Osteoblast (primary cell): ENCODE data around the gene CELSR1. TPM values are rescaled to one million over a fixed set of nuclear protein-coding genes. Genes with fewer than 3 reads are reported as not detected.

Source experiments
- DNase-seq: peaks from one replicate; pipeline ENCODE4 v3.0.0; 2011; ENCODE audit warnings: low spot score, mixed read lengths; ENCODE audit not compliant: insufficient read length; ENCODE audit errors: missing footprints
- H2AFZ ChIP-seq: 2 replicates; pipeline ENCODE4 v1.6.0; 2011; ENCODE audit warnings: mild to moderate bottlenecking, low read length
- H3K27ac ChIP-seq: 2 replicates; pipeline ENCODE4 v1.5.1; 2011; ENCODE audit warnings: mild to moderate bottlenecking, low read depth, low read length, moderate library complexity
- H3K27me3 ChIP-seq: 2 replicates; pipeline ENCODE4 v1.6.0; 2012; ENCODE audit warnings: mild to moderate bottlenecking, control low read depth, inconsistent platforms, low read length, moderate library complexity; ENCODE audit not compliant: insufficient read depth
- H3K36me3 ChIP-seq: 2 replicates; pipeline ENCODE4 v1.5.1; 2011; ENCODE audit warnings: mild to moderate bottlenecking, low read length, control low read depth, moderate library complexity; ENCODE audit not compliant: insufficient read depth
- H3K4me1 ChIP-seq: 2 replicates; pipeline ENCODE4 v1.5.1; 2011; ENCODE audit warnings: mild to moderate bottlenecking, low read length, control low read depth, moderate library complexity; ENCODE audit not compliant: insufficient read depth
- H3K4me2 ChIP-seq: 2 replicates; pipeline ENCODE4 v1.6.0; 2011; ENCODE audit warnings: mild to moderate bottlenecking, low read length; ENCODE audit not compliant: insufficient read depth
- H3K4me3 ChIP-seq: fragments of 200-600 bp; sonication (generic); 3 replicates; pipeline ENCODE4 v1.5.1; 2012; ENCODE audit warnings: mild to moderate bottlenecking, low read length, inconsistent platforms; ENCODE audit not compliant: insufficient read depth
- H3K79me2 ChIP-seq: 2 replicates; pipeline ENCODE4 v1.6.0; 2012; ENCODE audit warnings: mild to moderate bottlenecking, low read length, control low read depth, inconsistent platforms; ENCODE audit not compliant: insufficient read depth
- H3K9me3 ChIP-seq: 2 replicates; pipeline ENCODE4 v1.5.1; 2011; ENCODE audit warnings: low read depth, low read length, control low read depth
- H4K20me1 ChIP-seq: 2 replicates; pipeline ENCODE4 v1.6.0; 2012; ENCODE audit warnings: mild to moderate bottlenecking, low read length, control low read depth; ENCODE audit not compliant: insufficient read depth
- CTCF ChIP-seq: IDR thresholded peaks from 2 replicates; pipeline ENCODE4 v1.5.1; 2011; ENCODE audit warnings: mild to moderate bottlenecking, low read depth, low read length, moderate library complexity; ENCODE audit errors: extremely low read depth
- total RNA-seq: library from RNA; depleted of rRNA; stranded (reverse); fragments of >200 nt; gene quantifications from 2 replicates; pipeline ENCODE4 v1.2.3, GENCODE V29; 2012

CELSR1 gene
- total RNA-seq, 1 donor, result 3.6 TPM

GRCh38 chr22:46531581-46532175 is 5.7 kb downstream of the CELSR1 start:
- Histone ChIP-seq H3K9me3 (no peaks in the 10 kb centered on the region), H4K20me1 (no peaks in the 10 kb centered on the region), H2AFZ (no peak overlapping the region), H3K4me3 (no peak overlapping the region), H3K4me1 (peaks cover 8% of the 10 kb centered on the region), H3K27ac (no peak overlapping the region), H3K27me3 (peaks cover 10% of the 10 kb centered on the region), H3K79me2 (no peaks in the 10 kb centered on the region), H3K36me3 (no peaks in the 10 kb centered on the region), H3K4me2 (no peak overlapping the region)
- TF ChIP-seq CTCF, result no peak
- DNase-seq, result peak; percentile 60

GRCh38 chr22:46528121-46528610 is 9.3 kb downstream of the CELSR1 start:
- no peak overlapping the region for H3K4me3 ChIP-seq
- no peak overlapping the region for H3K27ac ChIP-seq
- peak overlapping the region; percentile 69 for H3K4me2 ChIP-seq
- no peaks in the 10 kb centered on the region for H3K79me2 ChIP-seq
- no peaks in the 10 kb centered on the region for H3K27me3 ChIP-seq
- DNase-seq, result peak; percentile 95
- peak overlapping the region; percentile 70 for H2AFZ ChIP-seq
- H3K36me3 ChIP-seq, result no peaks in the 10 kb centered on the region
- no peak for TF ChIP-seq CTCF
- H3K4me1 ChIP-seq, result peaks cover 8% of the 10 kb centered on the region
- no peaks in the 10 kb centered on the region for H3K9me3 ChIP-seq
- no peaks in the 10 kb centered on the region for H4K20me1 ChIP-seq

GRCh38 chr22:46526244-46526839 is 11.1 kb downstream of the CELSR1 start:
- no peaks in the 10 kb centered on the region for H3K36me3 ChIP-seq
- peaks cover 5% of the 10 kb centered on the region for H3K27me3 ChIP-seq
- H3K27ac ChIP-seq, result no peak overlapping the region
- H3K79me2 ChIP-seq, result no peaks in the 10 kb centered on the region
- H3K4me3 ChIP-seq, result no peak overlapping the region
- H2AFZ ChIP-seq, result no peak overlapping the region
- no peaks in the 10 kb centered on the region for H4K20me1 ChIP-seq
- TF ChIP-seq CTCF, result no peak
- no peak overlapping the region for H3K4me2 ChIP-seq
- no peaks in the 10 kb centered on the region for H3K9me3 ChIP-seq
- no peak for DNase-seq
- H3K4me1 ChIP-seq, result peaks cover 8% of the 10 kb centered on the region

GRCh38 chr22:46525389-46526243 is 11.8 kb downstream of the CELSR1 start:
- no peak for TF ChIP-seq CTCF
- peaks cover 8% of the 10 kb centered on the region for H3K4me1 ChIP-seq
- no peak overlapping the region for H3K27ac ChIP-seq
- DNase-seq, result no peak
- no peak overlapping the region for H3K4me3 ChIP-seq
- no peak overlapping the region for H3K4me2 ChIP-seq
- peaks cover 5% of the 10 kb centered on the region for H3K27me3 ChIP-seq
- H3K9me3 ChIP-seq, result no peaks in the 10 kb centered on the region
- no peaks in the 10 kb centered on the region for H4K20me1 ChIP-seq
- H3K36me3 ChIP-seq, result no peaks in the 10 kb centered on the region
- no peak overlapping the region for H2AFZ ChIP-seq
- H3K79me2 ChIP-seq, result no peaks in the 10 kb centered on the region
